Liver (tissue), 3 donors: ENCODE results near the gene NUDT1.

Experiments used
- FOXA1 ChIP-seq: IDR thresholded peaks from 2 replicates; pipeline ENCODE4 v1.6.1; 2016; ENCODE audit warnings: antibody characterized with exemption
- GABPA ChIP-seq, 2 donors: IDR thresholded peaks in 1 of 2; conservative IDR thresholded peaks in 1 of 2; 2 replicates each; pipeline ENCODE4 v1.6.1; 2016; ENCODE audit warnings: antibody characterized with exemption in 2 of 2, mild to moderate bottlenecking in 1 of 2, moderate library complexity in 1 of 2
- HNF4G ChIP-seq: IDR thresholded peaks from 2 replicates; pipeline ENCODE4 v1.6.1; 2016; ENCODE audit warnings: antibody characterized with exemption
- JUND ChIP-seq, 2 donors: IDR thresholded peaks; 2 replicates each; pipeline ENCODE4 v1.6.1; 2016; ENCODE audit warnings: antibody characterized with exemption in 2 of 2
- RAD21 ChIP-seq, 2 donors: IDR thresholded peaks; 2 replicates each; pipeline ENCODE4 v1.6.1; 2016; ENCODE audit warnings: antibody characterized with exemption in 2 of 2, mild to moderate bottlenecking in 2 of 2
- RXRA ChIP-seq, 2 donors: IDR thresholded peaks; 2 replicates each; pipeline ENCODE4 v1.6.1; 2017 to 2018; ENCODE audit warnings: antibody characterized with exemption in 2 of 2, mild to moderate bottlenecking in 1 of 2
- SP1 ChIP-seq: IDR thresholded peaks from 2 replicates; pipeline ENCODE4 v1.6.1; 2018; ENCODE audit warnings: antibody characterized with exemption, mild to moderate bottlenecking
- TAF1 ChIP-seq: conservative IDR thresholded peaks from 2 replicates; pipeline ENCODE4 v1.6.1; 2016; ENCODE audit warnings: antibody characterized with exemption, mild to moderate bottlenecking
- YY1 ChIP-seq: IDR thresholded peaks from 2 replicates; pipeline ENCODE4 v1.6.1; 2016; ENCODE audit warnings: antibody characterized with exemption, mild to moderate bottlenecking
- TF ChIP-seq, protein P1 (sequence below): fragments of 150-350 bp; IDR thresholded peaks from 2 replicates; pipeline ENCODE4 v1.5.1; 2017; ENCODE audit warnings: improper control_type of control experiment, low read depth, low read length; ENCODE audit not compliant: missing input control
- TF ChIP-seq, protein P2 (sequence below): IDR thresholded peaks from 2 replicates; pipeline ENCODE4 v1.6.1; 2016; ENCODE audit warnings: antibody characterized with exemption
- donor health status: healthy.
- donor health status: healthy.

DNA sequence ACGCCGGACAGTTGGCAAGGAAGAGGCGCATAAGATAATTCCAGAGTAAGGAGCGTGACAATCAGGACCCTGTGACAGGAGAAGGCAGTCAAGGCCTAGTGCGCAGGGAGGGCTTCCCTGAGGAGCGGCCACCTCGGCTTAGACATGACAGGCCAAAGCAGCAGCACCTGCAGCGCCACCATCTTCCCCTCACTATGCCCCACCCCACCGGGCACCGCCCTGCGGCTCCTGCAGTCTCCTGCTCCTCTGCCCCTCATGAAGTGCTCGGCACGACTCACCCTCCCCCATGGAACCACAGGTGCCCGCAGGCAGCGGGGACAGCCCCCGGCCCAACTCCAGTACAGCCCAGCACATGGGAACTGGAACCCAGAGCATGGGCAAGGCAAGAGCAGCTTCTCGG, 21.1 kb upstream of the NUDT1 start:
- TF ChIP-seq, protein P1, sequence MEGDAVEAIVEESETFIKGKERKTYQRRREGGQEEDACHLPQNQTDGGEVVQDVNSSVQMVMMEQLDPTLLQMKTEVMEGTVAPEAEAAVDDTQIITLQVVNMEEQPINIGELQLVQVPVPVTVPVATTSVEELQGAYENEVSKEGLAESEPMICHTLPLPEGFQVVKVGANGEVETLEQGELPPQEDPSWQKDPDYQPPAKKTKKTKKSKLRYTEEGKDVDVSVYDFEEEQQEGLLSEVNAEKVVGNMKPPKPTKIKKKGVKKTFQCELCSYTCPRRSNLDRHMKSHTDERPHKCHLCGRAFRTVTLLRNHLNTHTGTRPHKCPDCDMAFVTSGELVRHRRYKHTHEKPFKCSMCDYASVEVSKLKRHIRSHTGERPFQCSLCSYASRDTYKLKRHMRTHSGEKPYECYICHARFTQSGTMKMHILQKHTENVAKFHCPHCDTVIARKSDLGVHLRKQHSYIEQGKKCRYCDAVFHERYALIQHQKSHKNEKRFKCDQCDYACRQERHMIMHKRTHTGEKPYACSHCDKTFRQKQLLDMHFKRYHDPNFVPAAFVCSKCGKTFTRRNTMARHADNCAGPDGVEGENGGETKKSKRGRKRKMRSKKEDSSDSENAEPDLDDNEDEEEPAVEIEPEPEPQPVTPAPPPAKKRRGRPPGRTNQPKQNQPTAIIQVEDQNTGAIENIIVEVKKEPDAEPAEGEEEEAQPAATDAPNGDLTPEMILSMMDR = no peak
- TF ChIP-seq HNF4G = no peak
- no peak for TF ChIP-seq YY1
- no peak for TF ChIP-seq TAF1
- no peak for TF ChIP-seq JUND (IDR thresholded peaks at IDR 0.05)
- no peak for TF ChIP-seq SP1
- TF ChIP-seq, protein P2, sequence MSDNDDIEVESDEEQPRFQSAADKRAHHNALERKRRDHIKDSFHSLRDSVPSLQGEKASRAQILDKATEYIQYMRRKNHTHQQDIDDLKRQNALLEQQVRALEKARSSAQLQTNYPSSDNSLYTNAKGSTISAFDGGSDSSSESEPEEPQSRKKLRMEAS = no peak
- no peak for TF ChIP-seq GABPA (IDR thresholded peaks at IDR 0.05 in 1 of 2, conservative IDR thresholded peaks at IDR 0.05 in 1 of 2)
- TF ChIP-seq RXRA (IDR thresholded peaks at IDR 0.05) = no peak
- no peak for TF ChIP-seq FOXA1
- no peak for TF ChIP-seq RAD21 (IDR thresholded peaks at IDR 0.05)
